GM18508 (cell line): ENCODE data around the gene FXYD6.

Source experiments
- ATAC-seq: cut with Tn5 transposase; IDR thresholded peaks from one replicate; pipeline ENCODE4 v1.9.1; 2021; ENCODE audit warnings: moderate number of reproducible peaks; ENCODE audit not compliant: insufficient read depth, unreplicated experiment

Gene FXYD6

GRCh38 chr11:117888139-117888566 is 11.7 kb upstream of the FXYD6 start:
- no peak for ATAC-seq

GRCh38 chr11:117887431-117888138 is 11.1 kb upstream of the FXYD6 start:
- no peak for ATAC-seq

- ATAC-seq = no peak
These were observed 9.3 kb upstream of the FXYD6 start for GRCh38 chr11:117885777-117886176.

DNA sequence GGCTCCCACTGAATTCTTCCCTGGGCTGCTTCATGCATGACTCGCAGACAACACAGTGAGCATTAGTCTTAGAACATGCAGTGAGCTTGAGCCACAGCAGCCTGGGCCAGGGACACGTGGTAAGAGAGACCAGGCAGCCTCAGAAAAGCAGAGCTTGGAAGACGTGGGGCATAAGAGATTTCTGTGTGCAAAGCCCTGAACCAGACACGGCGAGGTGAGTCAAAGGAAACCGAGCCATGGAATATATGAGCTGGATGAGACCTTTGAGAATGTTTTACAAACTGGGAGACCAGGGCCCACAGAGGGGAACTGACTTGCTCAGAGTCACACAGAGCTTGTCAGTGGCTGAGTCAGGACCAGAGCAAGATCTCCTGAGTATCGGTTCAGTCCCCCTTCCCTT is 8.5 kb upstream of the FXYD6 start:
- ATAC-seq = no peak

GRCh38 chr11:117883063-117883462 is 6.6 kb upstream of the FXYD6 start:
- no peak for ATAC-seq

- ATAC-seq = no peak
These were observed 6.0 kb upstream of the FXYD6 start for GRCh38 chr11:117882311-117882905.

GRCh38 chr11:117881217-117881616 is 4.8 kb upstream of the FXYD6 start:
- no peak for ATAC-seq

- ATAC-seq = no peak
These were observed 3.3 kb upstream of the FXYD6 start for GRCh38 chr11:117879516-117880480.

GRCh38 chr11:117878939-117879475 is 2.5 kb upstream of the FXYD6 start:
- ATAC-seq = no peak

DNA sequence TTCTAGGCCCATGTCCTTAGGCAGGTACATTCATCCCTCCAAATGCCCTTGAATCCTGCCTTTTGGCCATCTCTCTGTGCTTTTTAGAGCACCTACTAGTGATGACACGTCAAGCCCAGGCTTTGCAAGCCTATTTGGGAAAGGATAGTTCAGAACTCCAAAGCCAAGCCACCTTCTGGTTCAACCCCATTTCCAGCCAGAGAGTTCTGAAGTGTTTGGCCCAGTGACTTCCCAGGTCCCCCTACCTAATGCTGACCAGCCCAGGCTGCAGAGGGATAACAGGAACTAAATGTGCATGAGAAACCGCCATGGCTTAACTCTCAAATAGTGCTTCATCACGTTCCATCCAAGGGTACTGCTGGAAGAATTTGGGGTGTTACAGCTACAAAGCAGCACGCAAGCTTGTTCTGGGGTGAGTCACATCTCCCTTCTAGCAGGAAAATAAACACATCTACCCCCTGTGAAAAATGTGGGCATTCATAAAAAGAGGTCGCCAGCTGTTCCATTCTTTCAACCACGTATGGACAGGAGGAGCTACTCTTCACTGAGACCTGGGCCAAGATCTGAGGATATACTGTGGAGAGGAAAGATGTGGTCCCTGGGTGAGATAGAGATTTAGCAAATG is 2.0 kb upstream of the FXYD6 start:
- no peak for ATAC-seq

- ATAC-seq = no peak
These were observed 794 bp upstream of the FXYD6 start for GRCh38 chr11:117877120-117877784.

GRCh38 chr11:117876059-117876340 is 458 bp downstream of the FXYD6 start:
- ATAC-seq = no peak

DNA sequence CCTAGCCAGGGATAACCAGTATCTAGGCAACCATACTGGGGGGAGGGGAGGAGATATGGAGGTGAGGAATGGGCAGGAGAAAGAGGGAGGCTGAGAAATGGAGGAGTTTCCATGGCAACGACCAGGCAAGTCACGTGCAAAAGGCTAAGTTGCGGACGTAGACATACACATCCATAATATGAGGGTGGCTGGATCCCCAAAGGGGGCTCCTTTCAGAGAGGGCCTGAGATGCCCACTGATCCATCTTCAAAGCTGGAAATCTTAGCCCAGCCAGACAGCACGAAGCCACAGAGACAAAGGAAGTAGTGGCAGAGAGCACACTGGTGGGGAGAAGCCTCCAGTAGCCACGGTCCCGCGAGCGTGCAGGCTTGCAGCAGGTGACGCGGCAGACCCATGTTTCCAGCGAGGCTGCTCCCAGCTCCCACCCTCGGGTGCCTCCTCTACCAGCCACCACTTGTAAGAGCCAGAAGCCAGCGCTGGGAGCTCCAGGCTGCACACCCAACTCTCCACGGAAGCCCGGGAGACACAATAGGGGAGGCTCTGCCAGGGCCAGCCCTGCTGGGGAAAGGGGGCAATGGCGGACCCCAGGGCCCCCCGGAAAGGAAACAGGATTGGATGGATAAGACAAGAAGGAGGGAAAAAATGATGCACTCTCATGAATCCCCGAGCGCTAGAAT is 938 bp downstream of the FXYD6 start:
- no peak for ATAC-seq

DNA sequence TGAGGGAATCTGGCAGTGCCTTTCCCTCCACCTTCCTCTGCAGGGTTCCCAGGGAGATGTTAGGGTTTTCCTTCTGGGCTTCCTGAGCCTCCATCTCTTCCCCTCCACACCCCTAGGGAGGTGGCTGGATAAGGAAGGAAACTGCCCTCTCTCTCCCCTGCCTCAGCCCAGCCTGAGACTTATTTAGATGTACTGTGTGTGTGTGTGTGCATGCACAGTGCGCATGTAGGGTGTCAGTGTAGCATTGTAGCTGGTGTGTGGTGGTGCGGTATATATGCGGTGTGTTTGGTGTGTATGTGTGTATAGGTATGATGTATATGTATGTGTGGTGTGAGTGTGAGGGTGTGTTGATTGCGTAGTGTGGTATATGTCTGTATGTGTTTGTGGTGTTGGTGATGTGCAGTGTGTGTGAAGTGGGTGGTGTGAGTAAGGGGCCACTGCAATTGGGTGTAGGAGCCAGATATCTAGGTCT is 1.5 kb downstream of the FXYD6 start:
- ATAC-seq = no peak

DNA sequence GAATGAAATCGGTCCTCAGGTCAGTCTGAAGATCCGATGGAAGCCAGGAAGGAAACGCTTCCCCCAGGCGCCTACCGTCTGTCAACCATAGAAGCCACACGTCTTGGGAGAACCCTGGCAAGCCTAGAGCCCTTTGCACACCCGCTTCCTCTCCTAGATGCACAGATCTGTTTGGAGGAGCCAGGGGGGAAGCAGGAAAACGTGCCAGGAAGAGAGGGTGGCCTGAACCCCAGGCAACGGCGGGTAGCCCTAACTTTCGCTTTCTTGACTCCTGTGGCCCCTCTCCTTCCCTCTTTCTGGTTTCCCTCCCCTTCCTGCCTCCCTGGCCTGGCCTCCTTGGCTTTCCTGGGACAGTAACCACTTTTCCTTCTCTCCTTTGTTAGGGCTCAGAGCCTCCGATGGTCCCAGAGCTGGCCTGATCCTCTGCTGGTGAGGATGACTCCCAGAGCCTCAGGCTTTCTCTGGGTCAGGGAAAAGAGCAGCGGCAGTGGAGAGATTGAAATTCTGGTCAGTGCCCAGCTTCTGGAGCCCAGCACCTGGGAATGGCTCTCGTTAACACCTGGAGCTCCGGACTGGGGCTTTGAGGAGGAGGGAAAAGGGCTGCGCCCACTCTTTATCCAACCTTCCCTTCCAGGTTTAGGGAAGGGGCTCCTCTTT is 2.1 kb downstream of the FXYD6 start:
- no peak for ATAC-seq

GRCh38 chr11:117873828-117874125 is 2.7 kb downstream of the FXYD6 start:
- no peak for ATAC-seq

GRCh38 chr11:117872975-117873827 is 3.3 kb downstream of the FXYD6 start:
- ATAC-seq = no peak

- no peak for ATAC-seq
These were observed 4.0 kb downstream of the FXYD6 start for GRCh38 chr11:117872420-117872961.
